ENCODE measurements around the gene HECW1. TPM values are rescaled to one million over a fixed set of nuclear protein-coding genes. Genes with fewer than 3 reads are reported as not detected.

HECW1 gene
- total and polyA plus RNA-seq, 2 experiments from 2014 or later, result 11.0 to 21.8 TPM

GRCh38 chr7:43583424-43584194 lies 471.2 kb downstream of the HECW1 start (continued):
- TF ChIP-seq REST (IDR thresholded peaks at IDR 0.05; ENCODE audit: unreplicated experiment) (no peak), EZH2phosphoT487 (IDR thresholded peaks at IDR 0.05; ENCODE audit: unreplicated experiment) (no peak), STAT1 (IDR thresholded peaks at IDR 0.05; ENCODE audit: unreplicated experiment) (no peak), CREB1 (CRISPR knock-in tag; IDR thresholded peaks at IDR 0.05; ENCODE audit: low read depth) (no peak), ETS1 (IDR thresholded peaks at IDR 0.05) (no peak), POLR2AphosphoS5 (IDR thresholded peaks at IDR 0.05; ENCODE audit: low read depth) (no peak; the same call in 1 of the 2 replicates), JUNB (IDR thresholded peaks at IDR 0.05; ENCODE audit: unreplicated experiment) (no peak), EZH2 (IDR thresholded peaks at IDR 0.05; ENCODE audit: low read depth, unreplicated experiment) (no peak), CTCF (conservative IDR thresholded peaks at IDR 0.05; ENCODE audit: low read depth in 2 of 2) (no peak; a peak in 1 of 4 replicates), ZNF331 (CRISPR knock-in tag; IDR thresholded peaks at IDR 0.05; ENCODE audit: low read depth) (no peak), NANOG (IDR thresholded peaks at IDR 0.05; ENCODE audit: borderline replicate concordance) (no peak)

GRCh38 chr7:43584195-43584586 lies 471.7 kb downstream of the HECW1 start:
- Histone ChIP-seq H3K27me3 (ENCODE audit: insufficient read depth) (peaks cover 10% of the 10 kb centered on the region), H3K4me3 (peak overlapping the region; percentile 72), H3K9me2 (ENCODE audit: insufficient read depth) (no peaks in the 10 kb centered on the region), H3K36me3 (ENCODE audit: insufficient read depth) (no peaks in the 10 kb centered on the region), H3K79me2 (replicated peaks; ENCODE audit: insufficient read depth) (peaks cover 49% of the 10 kb centered on the region), H3K4me2 (peak overlapping the region; percentile 88), H2AFZ (no peak overlapping the region), H3F3A (replicated peaks; ENCODE audit: low read depth) (no peaks in the 10 kb centered on the region), H4K20me1 (replicated peaks; ENCODE audit: insufficient read depth) (peaks cover 3% of the 10 kb centered on the region; the same call in 1 of the 2 replicates), H3K27ac (ENCODE audit: low read depth) (no peak overlapping the region), H3K4me1 (ENCODE audit: insufficient read depth) (peaks cover 10% of the 10 kb centered on the region)
- Mint-ChIP-seq H3K27ac (no peak overlapping the region; the same call in 1 of the 2 replicates), H3K4me3 (peak overlapping the region; percentile 91), H3K4me1 (peaks cover 30% of the 10 kb centered on the region), H3K36me3 (ENCODE audit: low read depth) (no peaks in the 10 kb centered on the region; the same call in 2 of the 3 replicates), H3K9me3 (0 out of 3 replicates have a peak, but pooled peaks cover under 1% of the 10 kb centered on the region), H3K27me3 (ENCODE audit: insufficient read depth, low read depth, poor library complexity) (peaks cover 13% of the 10 kb centered on the region)
- ATAC-seq (no peak), DNase-seq (ENCODE audit: low spot score) (no peak)
- no peak for TF ChIP-seq ZNF114 (CRISPR knock-in tag; IDR thresholded peaks at IDR 0.05)
- no peak for TF ChIP-seq ZNF462 (CRISPR knock-in tag; IDR thresholded peaks at IDR 0.05)
